Stomach (tissue), 9 donors: Measurements from ENCODE around the gene PPT2. TPM values are rescaled to one million over a fixed set of nuclear protein-coding genes. Genes with fewer than 3 reads are reported as not detected.

Experiments
- DNase-seq, 2 donors: peaks; one replicate each; pipeline versions ENCODE4 v3.0.0 to v3.0.0-alpha.2; 2013 to 2019
- H3K27ac ChIP-seq, 5 donors: fragments of 200-600 bp in 4 of 5; sonication (generic) in 4 of 5; one replicate each; pipeline ENCODE4 v1.5.1; 2013 to 2019; ENCODE audit warnings: mild to moderate bottlenecking in 1 of 5, moderate library complexity in 1 of 5
- H3K27me3 ChIP-seq, 3 donors: fragments of 200-600 bp; sonication (generic); one replicate each; pipeline ENCODE4 v1.5.1; 2017 to 2019; ENCODE audit warnings: mixed run types in 1 of 3
- H3K36me3 ChIP-seq, 4 donors: fragments of 200-600 bp; sonication (generic); 1 replicate in 3 of 4; 2 replicates in 1 of 4; pipeline ENCODE4 v1.5.1; 2016 to 2019
- H3K4me1 ChIP-seq, 4 donors: fragments of 200-600 bp; sonication (generic); one replicate each; pipeline ENCODE4 v1.5.1; 2016 to 2019
- H3K4me3 ChIP-seq, 4 donors: fragments of 200-600 bp; sonication (generic) in 3 of 4; one replicate each; pipeline ENCODE4 v1.5.1; 2016 to 2019; ENCODE audit warnings: mild to moderate bottlenecking in 1 of 4
- H3K9me3 ChIP-seq, 4 donors: fragments of 200-600 bp; sonication (generic); one replicate each; pipeline ENCODE4 v1.5.1; 2016 to 2019
- EP300 ChIP-seq: sonication (generic); formaldehyde crosslinking; IDR thresholded peaks from one replicate; pipeline ENCODE4 v1.6.1; 2017; ENCODE audit warnings: antibody characterized with exemption
- POLR2A ChIP-seq, 4 donors: fragments of 450-650 bp; IDR thresholded peaks; one replicate each; pipeline ENCODE4 v1.6.1; 2016; ENCODE audit warnings: antibody characterized with exemption in 4 of 4, control low read depth in 2 of 4, mild to moderate bottlenecking in 1 of 4, moderate library complexity in 1 of 4
- POLR2AphosphoS5 ChIP-seq, 3 donors: sonication (generic); formaldehyde crosslinking; IDR thresholded peaks; one replicate each; pipeline ENCODE4 v1.6.1; 2016; ENCODE audit warnings: antibody characterized with exemption in 3 of 3
- WGBS, 5 donors: extraction: QIAGEN DNeasy Blood & Tissue Kit in 3 of 5; methylation state at CpG; one replicate each; pipeline versions ENCODE4 v1.1.5 to v1.1.7; 2013 to 2018; 5-methylcytosine and 5-hydroxymethylcytosine counted together
- intact Hi-C: fragments of 100-400 bp; cut with DNase I; formaldehyde crosslinking; loops from one replicate; pipeline ENCODE4 v1.15.1; 2023; ENCODE audit warnings: low total_unique reads
- polyA plus RNA-seq, 3 donors: library from polyadenylated mRNA; stranded (reverse); fragments of 200-250 nt; gene quantifications; one replicate each; pipeline ENCODE4 v1.2.3, GENCODE V29; 2013
- total RNA-seq, 5 donors: library from RNA; depleted of rRNA; stranded (reverse); fragments of >200 nt; gene quantifications; one replicate each; pipeline versions ENCODE4 v1.1.0 to v1.2.3, GENCODE V29; 2014 to 2016
- TF ChIP-seq, protein P1 (sequence below), 7 experiments: fragments of 450-650 bp in 4 of 7; fragments of 200-600 bp in 3 of 7; sonication (generic) in 3 of 7; IDR thresholded peaks; one replicate each; pipeline ENCODE4 v1.5.1; 2016 to 2019; ENCODE audit warnings: antibody characterized with exemption in 7 of 7, control low read depth in 2 of 7, mild to moderate bottlenecking in 1 of 7
- donor health status: healthy with polysubstance abuse.
- donor health status: Bipolar disorder and iron deficiency.
- donor health status: healthy.

PPT2 gene
- total and polyA plus RNA-seq, 8 donors = 5.8 to 73.0 (median 10.7) TPM

DNA sequence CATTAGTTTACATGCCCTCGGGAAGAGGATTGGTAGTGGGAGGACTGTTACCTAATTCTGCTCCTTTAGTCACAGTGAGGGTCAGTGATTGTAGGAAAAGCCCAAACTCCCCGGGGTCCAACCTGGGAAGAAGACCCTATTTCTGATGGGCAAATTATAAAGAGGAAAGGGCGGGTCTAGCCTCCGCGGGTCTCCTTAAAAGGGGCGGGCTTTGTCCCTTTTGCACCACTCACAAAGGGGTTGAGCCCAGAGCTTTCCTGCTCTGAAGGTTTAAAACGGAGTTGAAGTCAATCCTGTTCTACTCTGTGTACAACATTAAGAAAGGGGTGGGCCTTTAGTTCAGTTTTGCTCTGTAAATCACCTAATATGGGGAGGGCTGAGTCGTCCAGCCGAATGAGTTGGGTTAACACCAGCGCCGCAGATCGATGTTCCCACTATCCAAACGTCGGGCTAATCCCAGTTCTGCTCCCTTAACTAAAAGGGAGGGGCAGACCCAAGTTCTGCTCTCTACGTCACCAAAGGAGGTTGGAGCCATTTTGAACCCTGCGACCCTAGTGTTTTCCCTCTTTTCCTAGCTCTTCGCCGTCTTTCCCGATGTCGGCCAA, 23.3 kb downstream of the PPT2 start:
- intact Hi-C loops = no loop called here
- Histone ChIP-seq H3K4me3 (peak overlapping the region; percentile 86 to 98 (median 88)), H3K27ac (peak overlapping the region; percentile 91 to 100 (median 92)), H3K36me3 (peaks cover 20 to 27% (median 26%) of the 10 kb centered on the region in 4 donors), H3K9me3 (no peaks in the 10 kb centered on the region), H3K4me1 (peaks cover 58 to 87% (median 70%) of the 10 kb centered on the region in 4 donors), H3K27me3 (no peaks in the 10 kb centered on the region)
- peak in 2 of 3 donors; percentile 2 to 69 for TF ChIP-seq POLR2AphosphoS5 (IDR thresholded peaks at IDR 0.05)
- TF ChIP-seq, protein P1, sequence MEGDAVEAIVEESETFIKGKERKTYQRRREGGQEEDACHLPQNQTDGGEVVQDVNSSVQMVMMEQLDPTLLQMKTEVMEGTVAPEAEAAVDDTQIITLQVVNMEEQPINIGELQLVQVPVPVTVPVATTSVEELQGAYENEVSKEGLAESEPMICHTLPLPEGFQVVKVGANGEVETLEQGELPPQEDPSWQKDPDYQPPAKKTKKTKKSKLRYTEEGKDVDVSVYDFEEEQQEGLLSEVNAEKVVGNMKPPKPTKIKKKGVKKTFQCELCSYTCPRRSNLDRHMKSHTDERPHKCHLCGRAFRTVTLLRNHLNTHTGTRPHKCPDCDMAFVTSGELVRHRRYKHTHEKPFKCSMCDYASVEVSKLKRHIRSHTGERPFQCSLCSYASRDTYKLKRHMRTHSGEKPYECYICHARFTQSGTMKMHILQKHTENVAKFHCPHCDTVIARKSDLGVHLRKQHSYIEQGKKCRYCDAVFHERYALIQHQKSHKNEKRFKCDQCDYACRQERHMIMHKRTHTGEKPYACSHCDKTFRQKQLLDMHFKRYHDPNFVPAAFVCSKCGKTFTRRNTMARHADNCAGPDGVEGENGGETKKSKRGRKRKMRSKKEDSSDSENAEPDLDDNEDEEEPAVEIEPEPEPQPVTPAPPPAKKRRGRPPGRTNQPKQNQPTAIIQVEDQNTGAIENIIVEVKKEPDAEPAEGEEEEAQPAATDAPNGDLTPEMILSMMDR (IDR thresholded peaks at IDR 0.05) = no peak
- TF ChIP-seq EP300 = peak; percentile 16
- 0 to 1% (median 0%) methylated on average over 20 of the region's 20 CpGs for WGBS, 5 donors
- DNase-seq = no peak

DNA sequence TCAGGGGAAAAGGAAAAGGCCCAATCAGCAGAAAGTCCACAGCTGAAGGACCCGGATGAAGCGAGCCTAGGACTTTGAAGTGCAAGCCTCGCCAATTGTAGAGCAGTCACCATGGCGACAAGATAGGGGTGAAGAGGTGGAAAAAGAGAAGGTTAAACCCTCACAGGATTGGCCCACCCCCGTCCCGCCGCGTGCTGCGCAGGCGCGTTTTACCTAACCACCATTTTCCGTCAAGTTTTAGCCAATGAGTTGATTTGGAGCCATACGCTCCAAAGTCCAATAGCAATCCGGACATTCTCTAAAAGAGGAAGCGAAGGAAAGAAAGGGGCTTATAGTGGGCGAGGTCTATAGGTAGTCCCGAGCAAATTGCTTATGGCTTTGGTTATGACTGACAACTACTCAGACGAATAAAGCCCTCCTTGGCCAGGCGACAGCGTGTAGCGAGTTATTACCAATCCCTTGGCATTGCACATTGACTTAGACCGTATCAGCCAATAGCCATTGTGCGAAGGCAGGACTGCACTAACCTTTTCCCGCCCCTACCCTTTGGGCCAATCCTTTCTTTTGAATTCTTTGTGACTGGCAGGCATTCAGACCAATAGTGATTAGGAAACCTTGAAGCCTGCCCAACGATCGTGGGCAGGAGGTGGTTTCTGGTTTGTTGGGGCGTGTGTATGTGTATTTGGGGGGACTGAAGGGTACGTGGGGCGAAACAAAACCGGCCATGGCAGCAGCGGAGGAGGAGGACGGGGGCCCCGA, 24.0 kb downstream of the PPT2 start, which contains the start of gene RNF5:
RNF5 (plus strand) TSS at position 618 of the 759 bp plus-strand sequence; CDS start at position 725, 107 bp downstream.
- TF ChIP-seq POLR2A (IDR thresholded peaks at IDR 0.05) = no peak
- no peak for TF ChIP-seq EP300
- peak; percentile 22 to 74 (median 70) for TF ChIP-seq POLR2AphosphoS5 (IDR thresholded peaks at IDR 0.05)
- TF ChIP-seq, protein P1 (IDR thresholded peaks at IDR 0.05) = no peak
- intact Hi-C loops = no loop called here
- Histone ChIP-seq H3K27me3 (no peaks in the 10 kb centered on the region), H3K36me3 (peaks cover 20 to 34% (median 33%) of the 10 kb centered on the region in 4 donors), H3K4me1 (peaks cover 52 to 87% (median 73%) of the 10 kb centered on the region in 4 donors), H3K27ac (peak within 1 kb of the TSS; percentile 91 to 100 (median 92)), H3K9me3 (no peaks in the 10 kb centered on the region), H3K4me3 (peak within 1 kb of the TSS; percentile 86 to 98 (median 88))
- DNase-seq = peak; percentile 97 to 100
- WGBS, 5 donors = 0 to 1% (median 0%) methylated on average over 29 to 33 of the region's 33 CpGs

DNA sequence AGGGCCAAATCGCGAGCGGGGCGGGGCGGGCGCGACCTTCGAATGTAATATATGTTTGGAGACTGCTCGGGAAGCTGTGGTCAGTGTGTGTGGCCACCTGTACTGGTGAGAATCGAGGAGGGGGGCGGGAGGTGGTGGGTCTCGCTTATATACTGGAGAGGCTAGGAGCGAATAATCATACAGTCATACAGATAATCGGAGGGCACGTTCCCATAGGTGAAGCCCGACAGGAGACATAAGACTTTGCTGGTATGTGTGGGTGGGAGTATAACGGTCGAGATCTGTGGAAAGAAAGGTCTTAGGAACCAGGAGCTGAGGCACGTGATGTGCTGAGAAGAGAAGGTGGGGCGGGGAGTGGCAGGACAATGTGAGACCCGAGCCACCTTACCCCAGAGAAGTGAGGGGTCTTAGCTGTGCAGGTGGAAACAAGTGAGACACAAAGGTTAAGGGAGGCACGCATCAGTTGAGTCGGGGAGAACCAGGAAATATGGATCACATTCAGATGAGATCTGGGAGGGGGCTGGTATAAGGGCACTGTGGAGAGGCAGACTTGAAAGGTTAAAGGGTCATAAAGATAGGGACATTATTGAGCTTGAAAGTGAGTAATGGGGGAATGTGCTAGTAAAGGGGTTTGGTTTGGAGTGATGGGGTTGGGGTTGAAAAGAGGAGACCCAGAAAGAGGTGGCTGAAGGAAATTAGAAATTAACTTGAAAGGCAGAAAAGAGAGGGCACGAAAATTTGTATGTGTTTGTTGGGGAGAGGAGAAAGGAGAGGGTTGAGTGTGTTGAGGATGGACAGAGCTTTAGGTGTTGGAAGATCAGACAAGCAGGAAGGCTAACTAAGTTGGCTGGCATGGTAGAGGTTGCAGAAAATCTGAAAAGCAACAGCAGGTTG, 24.9 kb downstream of the PPT2 start:
- TF ChIP-seq POLR2AphosphoS5 (IDR thresholded peaks at IDR 0.05) (no peak), EP300 (no peak), POLR2A (IDR thresholded peaks at IDR 0.05) (no peak)
- TF ChIP-seq, protein P1 (IDR thresholded peaks at IDR 0.05) = no peak
- peak in 1 of 2 donors; percentile 62 for DNase-seq
- Histone ChIP-seq H3K9me3 (no peaks in the 10 kb centered on the region), H3K4me1 (peaks cover 46 to 80% (median 70%) of the 10 kb centered on the region in 4 donors), H3K27ac (peak overlapping the region; percentile 91 to 100 (median 92)), H3K36me3 (peaks cover 23 to 42% (median 41%) of the 10 kb centered on the region in 4 donors), H3K4me3 (peak overlapping the region; percentile 86 to 98 (median 88)), H3K27me3 (no peaks in the 10 kb centered on the region)
- intact Hi-C loops = no loop called here
- 1 to 2% (median 2%) methylated on average over 20 to 24 of the region's 24 CpGs for WGBS, 5 donors
